Mesenchymal stem cell (in vitro differentiated cells and primary cell): ENCODE measurements around the gene DMD.

Experiments used
- DNase-seq: peaks from one replicate; pipeline ENCODE4 v3.0.0-alpha.2; 2013
- H2AFZ ChIP-seq: one replicate; pipeline ENCODE4 v1.6.1; 2013; ENCODE audit warnings: low read depth, mild to moderate bottlenecking, control low read depth, inconsistent platforms, low read length, moderate library complexity
- H2AK5ac ChIP-seq: 2 replicates; pipeline ENCODE4 v1.6.1; 2013; ENCODE audit warnings: low read length, moderate library complexity, mild to moderate bottlenecking, inconsistent platforms; ENCODE audit not compliant: severe bottlenecking
- H2BK120ac ChIP-seq: one replicate; pipeline ENCODE4 v1.6.1; 2013; ENCODE audit warnings: low read depth, mild to moderate bottlenecking, inconsistent platforms, low read length, moderate library complexity
- H2BK12ac ChIP-seq, 2 experiments: one replicate each; pipeline ENCODE4 v1.6.1; 2013; ENCODE audit warnings: inconsistent platforms in 2 of 2, low read length in 2 of 2, mild to moderate bottlenecking in 2 of 2, moderate library complexity in 2 of 2, control low read depth in 1 of 2
- H2BK15ac ChIP-seq: one replicate; pipeline ENCODE4 v1.6.1; 2013; ENCODE audit warnings: mild to moderate bottlenecking, low read depth, inconsistent platforms; ENCODE audit not compliant: poor library complexity, severe bottlenecking
- H2BK5ac ChIP-seq: 2 replicates; pipeline ENCODE4 v1.6.1; 2013; ENCODE audit warnings: low read depth, mild to moderate bottlenecking, low read length, control low read depth, inconsistent platforms; ENCODE audit not compliant: poor library complexity, severe bottlenecking
- H3K14ac ChIP-seq, 2 experiments: one replicate each; pipeline ENCODE4 v1.6.1; 2013; ENCODE audit warnings: inconsistent platforms in 2 of 2, low read length in 2 of 2, control low read depth in 1 of 2, mild to moderate bottlenecking in 1 of 2, moderate library complexity in 1 of 2
- H3K18ac ChIP-seq, 2 experiments: one replicate each; pipeline ENCODE4 v1.6.1; 2013; ENCODE audit warnings: inconsistent platforms in 2 of 2, low read length in 2 of 2, control low read depth in 1 of 2, low read depth in 1 of 2, mild to moderate bottlenecking in 1 of 2
- H3K23ac ChIP-seq, 2 experiments: one replicate each; pipeline ENCODE4 v1.6.1; 2013; ENCODE audit warnings: inconsistent platforms in 2 of 2, low read length in 2 of 2, mild to moderate bottlenecking in 2 of 2, moderate library complexity in 2 of 2, control low read depth in 1 of 2
- H3K27ac ChIP-seq: 2 replicates; pipeline ENCODE4 v1.5.1; 2013; ENCODE audit warnings: mild to moderate bottlenecking, moderate library complexity, low read length, control low read depth, inconsistent platforms; ENCODE audit not compliant: poor library complexity, severe bottlenecking
- H3K27me3 ChIP-seq, 2 experiments: 2 replicates each; pipeline versions ENCODE4 v1.6.1 to v1.7.0; 2013; ENCODE audit warnings: low read length in 2 of 2, mild to moderate bottlenecking in 2 of 2, moderate library complexity in 2 of 2, control low read depth in 1 of 2, inconsistent platforms in 1 of 2; ENCODE audit not compliant: control insufficient read depth in 1 of 2, insufficient read depth in 1 of 2
- H3K36me3 ChIP-seq, 2 experiments: 2 replicates each; pipeline versions ENCODE4 v1.6.1 to v1.7.0; 2013; ENCODE audit warnings: low read length in 2 of 2, control low read depth in 1 of 2, inconsistent platforms in 1 of 2, low read depth in 1 of 2, mild to moderate bottlenecking in 1 of 2; ENCODE audit not compliant: insufficient read depth in 2 of 2, control insufficient read depth in 1 of 2
- H3K4ac ChIP-seq, 2 experiments: one replicate each; pipeline ENCODE4 v1.6.1; 2013; ENCODE audit warnings: inconsistent platforms in 2 of 2, low read length in 2 of 2, mild to moderate bottlenecking in 2 of 2, moderate library complexity in 2 of 2, control low read depth in 1 of 2, low read depth in 1 of 2
- H3K4me1 ChIP-seq: 2 replicates; pipeline ENCODE4 v1.6.1; 2013; ENCODE audit warnings: low read depth, low read length, control low read depth; ENCODE audit not compliant: control insufficient read depth, insufficient read depth
- H3K4me2 ChIP-seq: 2 replicates; pipeline ENCODE4 v1.6.1; 2013; ENCODE audit warnings: low read length, mild to moderate bottlenecking, inconsistent platforms; ENCODE audit not compliant: poor library complexity, severe bottlenecking
- H3K4me3 ChIP-seq, 2 experiments: 2 replicates each; pipeline versions ENCODE4 v1.5.1 to v1.7.0; 2013; ENCODE audit warnings: low read length in 2 of 2, mild to moderate bottlenecking in 2 of 2, control low read depth in 1 of 2, low read depth in 1 of 2; ENCODE audit not compliant: insufficient read depth in 1 of 2
- H3K79me1 ChIP-seq: replicated peaks from 2 replicates; pipeline ENCODE4 v1.6.1; 2013; ENCODE audit warnings: mild to moderate bottlenecking, control low read depth, low read length, inconsistent platforms; ENCODE audit not compliant: poor library complexity, severe bottlenecking
- H3K9ac ChIP-seq: 2 replicates; pipeline ENCODE4 v1.7.0; 2013; ENCODE audit warnings: mild to moderate bottlenecking, low read length, moderate library complexity
- H3K9me3 ChIP-seq: 2 replicates; pipeline ENCODE4 v1.7.0; 2013; ENCODE audit warnings: mild to moderate bottlenecking, low read length; ENCODE audit not compliant: control insufficient read depth
- H4K8ac ChIP-seq: one replicate; pipeline ENCODE4 v1.6.1; 2013; ENCODE audit warnings: inconsistent platforms, mild to moderate bottlenecking, low read length, moderate library complexity
- H4K91ac ChIP-seq: one replicate; pipeline ENCODE4 v1.6.1; 2013; ENCODE audit warnings: mild to moderate bottlenecking, low read length, inconsistent platforms
- WGBS: methylation state at CpG from one replicate; pipeline ENCODE4 v1.1.7; 2013; ENCODE audit warnings: mixed read lengths; 5-methylcytosine and 5-hydroxymethylcytosine counted together

DMD gene

GRCh38 chrX:33126469-33126868, 84.9 kb downstream of the DMD start:
- no peak overlapping the region for H2BK12ac ChIP-seq
- no peak for DNase-seq
- H3K23ac ChIP-seq = no peak overlapping the region
- H3K27ac ChIP-seq = no peak overlapping the region
- H3K27me3 ChIP-seq = no peaks in the 10 kb centered on the region
- no peak overlapping the region for H2AFZ ChIP-seq
- H3K9me3 ChIP-seq = no peaks in the 10 kb centered on the region
- no peak overlapping the region for H3K4ac ChIP-seq
- no peak overlapping the region for H3K9ac ChIP-seq
- H3K4me2 ChIP-seq = no peak overlapping the region
- no peak overlapping the region for H3K18ac ChIP-seq
- no peak overlapping the region for H2BK15ac ChIP-seq
- no peak overlapping the region for H4K8ac ChIP-seq
- H3K4me1 ChIP-seq = no peaks in the 10 kb centered on the region
- H2BK5ac ChIP-seq = no peak overlapping the region
- H3K4me3 ChIP-seq = no peak overlapping the region
- no peaks in the 10 kb centered on the region for H3K36me3 ChIP-seq
- WGBS = 0% methylated on average over 1 of the region's 6 CpGs
- H4K91ac ChIP-seq = no peak overlapping the region
- no peak overlapping the region for H2AK5ac ChIP-seq
- no peak overlapping the region for H3K14ac ChIP-seq
- H3K79me1 ChIP-seq = no peaks in the 10 kb centered on the region
- H2BK120ac ChIP-seq = no peak overlapping the region

- no peak overlapping the region for H2BK5ac ChIP-seq
- no peak overlapping the region for H2AK5ac ChIP-seq
- no peaks in the 10 kb centered on the region for H3K4me1 ChIP-seq
- no peak overlapping the region for H3K23ac ChIP-seq
- H2BK15ac ChIP-seq = no peak overlapping the region
- H3K4me3 ChIP-seq = no peak overlapping the region
- no peak overlapping the region for H2BK12ac ChIP-seq
- DNase-seq = no peak
- no peak overlapping the region for H3K4me2 ChIP-seq
- no peak overlapping the region for H3K14ac ChIP-seq
- H4K8ac ChIP-seq = no peak overlapping the region
- no peak overlapping the region for H4K91ac ChIP-seq
- no peak overlapping the region for H3K27ac ChIP-seq
- WGBS = 9% methylated on average over 3 of the region's 3 CpGs
- H3K9me3 ChIP-seq = no peaks in the 10 kb centered on the region
- no peaks in the 10 kb centered on the region for H3K79me1 ChIP-seq
- no peak overlapping the region for H3K9ac ChIP-seq
- H3K27me3 ChIP-seq = no peaks in the 10 kb centered on the region
- H3K18ac ChIP-seq = no peak overlapping the region
- no peak overlapping the region for H3K4ac ChIP-seq
- no peak overlapping the region for H2BK120ac ChIP-seq
- no peak overlapping the region for H2AFZ ChIP-seq
- no peaks in the 10 kb centered on the region for H3K36me3 ChIP-seq
Measured at GRCh38 chrX:33109858-33110257, 101.5 kb downstream of the DMD start.

DNA sequence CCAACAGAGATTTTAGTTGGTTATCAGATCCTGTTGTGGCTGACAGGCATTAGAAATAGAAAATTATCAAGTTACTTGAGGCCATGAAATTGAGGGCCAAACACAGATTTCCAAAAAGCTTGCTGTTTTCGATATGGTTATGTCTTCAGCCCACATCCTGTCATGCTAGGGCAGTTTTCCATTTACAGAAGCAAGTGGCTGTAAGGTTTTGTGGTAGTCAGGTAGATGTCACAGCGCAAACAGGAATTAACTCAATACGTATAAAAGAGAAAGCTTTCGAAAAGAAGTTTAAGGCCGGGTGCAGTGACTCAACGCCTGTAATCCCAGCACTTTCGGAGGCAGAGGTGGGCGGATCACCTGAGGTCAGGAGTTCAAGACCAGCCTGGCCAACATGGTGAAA, 104.6 kb downstream of the DMD start:
- no peak overlapping the region for H2AK5ac ChIP-seq
- no peak overlapping the region for H3K4me3 ChIP-seq
- no peaks in the 10 kb centered on the region for H3K36me3 ChIP-seq
- 94% methylated on average over 8 of the region's 8 CpGs for WGBS
- H3K4me1 ChIP-seq = no peaks in the 10 kb centered on the region
- no peak overlapping the region for H3K9ac ChIP-seq
- H2BK5ac ChIP-seq = no peak overlapping the region
- H4K91ac ChIP-seq = no peak overlapping the region
- H2AFZ ChIP-seq = no peak overlapping the region
- no peaks in the 10 kb centered on the region for H3K9me3 ChIP-seq
- no peak overlapping the region for H3K27ac ChIP-seq
- no peaks in the 10 kb centered on the region for H3K79me1 ChIP-seq
- no peaks in the 10 kb centered on the region for H3K27me3 ChIP-seq
- H2BK15ac ChIP-seq = no peak overlapping the region
- H4K8ac ChIP-seq = no peak overlapping the region
- H3K14ac ChIP-seq = no peak overlapping the region
- no peak overlapping the region for H3K23ac ChIP-seq
- DNase-seq = no peak
- H2BK120ac ChIP-seq = no peak overlapping the region
- H3K4me2 ChIP-seq = no peak overlapping the region
- no peak overlapping the region for H2BK12ac ChIP-seq
- H3K4ac ChIP-seq = no peak overlapping the region
- H3K18ac ChIP-seq = no peak overlapping the region

- no CpG with 5 or more reads among the region's 3 CpGs for WGBS
- no peak overlapping the region for H3K18ac ChIP-seq
- DNase-seq = no peak
- H3K9me3 ChIP-seq = no peaks in the 10 kb centered on the region
- H2BK15ac ChIP-seq = no peak overlapping the region
- H2BK120ac ChIP-seq = no peak overlapping the region
- no peaks in the 10 kb centered on the region for H3K27me3 ChIP-seq
- no peaks in the 10 kb centered on the region for H3K4me1 ChIP-seq
- no peak overlapping the region for H3K23ac ChIP-seq
- no peak overlapping the region for H3K4me2 ChIP-seq
- no peak overlapping the region for H4K91ac ChIP-seq
- H2AFZ ChIP-seq = no peak overlapping the region
- H2AK5ac ChIP-seq = no peak overlapping the region
- H2BK12ac ChIP-seq = no peak overlapping the region
- no peak overlapping the region for H3K14ac ChIP-seq
- H3K4me3 ChIP-seq = no peak overlapping the region
- no peak overlapping the region for H2BK5ac ChIP-seq
- H4K8ac ChIP-seq = no peak overlapping the region
- H3K36me3 ChIP-seq = no peaks in the 10 kb centered on the region
- no peak overlapping the region for H3K27ac ChIP-seq
- H3K4ac ChIP-seq = no peak overlapping the region
- no peaks in the 10 kb centered on the region for H3K79me1 ChIP-seq
- H3K9ac ChIP-seq = no peak overlapping the region
Measured at GRCh38 chrX:33095079-33095478, 116.3 kb downstream of the DMD start.
